Activated T-cell treated with anti-CD3 and anti-CD28 coated beads, Interleukin-2, amount 50 U/mL, for 24 hours (primary cell): ENCODE results near the gene NDUFS2.
"Not testable (repeated sequence)": the region's sequence is repeated elsewhere in the genome, so short reads cannot be mapped to it uniquely, and the experiment has no call there.

Experiments used
- DNase-seq: peaks from one replicate; pipeline ENCODE4 v3.0.0-alpha.2; 2020
- H3K27ac Mint-ChIP-seq: 2 replicates; pipeline ENCODE4 v1.8.0; 2020; ENCODE audit warnings: mild to moderate bottlenecking, mixed read lengths
- H3K27me3 Mint-ChIP-seq: 2 replicates; pipeline ENCODE4 v1.8.0; 2020; ENCODE audit warnings: mixed read lengths
- H3K36me3 Mint-ChIP-seq: 2 replicates; pipeline ENCODE4 v1.8.0; 2020; ENCODE audit warnings: low read depth, mixed read lengths
- H3K4me1 Mint-ChIP-seq: 2 replicates; pipeline ENCODE4 v1.8.0; 2020; ENCODE audit warnings: low read depth, mixed read lengths
- H3K4me3 Mint-ChIP-seq: 2 replicates; pipeline ENCODE4 v1.8.0; 2020; ENCODE audit warnings: mild to moderate bottlenecking, moderate library complexity, mixed read lengths
- H3K9me3 Mint-ChIP-seq: 2 replicates; pipeline ENCODE4 v1.8.0; 2020; ENCODE audit warnings: mixed read lengths

The NDUFS2 gene

DNA sequence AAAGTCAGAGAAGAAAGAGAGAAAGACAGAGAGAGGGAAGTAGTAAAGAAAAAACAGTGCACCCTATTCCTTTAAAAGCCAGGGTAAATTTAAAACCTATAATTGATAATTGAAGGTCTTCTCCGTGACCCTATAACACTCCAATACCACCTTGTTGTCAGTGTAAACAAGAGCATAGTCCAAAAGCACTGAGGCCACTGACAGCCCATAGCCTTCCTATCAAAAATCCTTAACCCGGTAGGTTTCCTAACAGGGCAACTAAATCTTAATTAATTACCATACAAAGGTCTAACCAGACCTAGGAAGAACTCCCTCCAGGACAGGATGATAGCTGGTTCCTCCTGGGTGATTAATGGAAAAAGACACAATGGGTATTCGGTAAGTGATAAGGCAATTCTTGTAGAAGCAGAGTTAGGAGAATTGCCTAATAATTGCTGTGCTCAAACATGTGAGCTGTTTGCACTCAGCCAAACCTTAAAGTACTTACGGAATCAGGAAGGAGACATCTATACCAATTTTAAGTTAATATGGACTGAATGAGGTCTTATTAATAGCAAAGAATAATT, 53.9 kb downstream of the NDUFS2 start:
- Mint-ChIP-seq H3K9me3 (peaks cover 12% of the 10 kb centered on the region), H3K36me3 (peaks cover 12% of the 10 kb centered on the region), H3K27me3 (peaks cover 45% of the 10 kb centered on the region)
- not testable (repeated sequence) for DNase-seq, H3K4me3 Mint-ChIP-seq, H3K4me1 Mint-ChIP-seq, H3K27ac Mint-ChIP-seq

DNA sequence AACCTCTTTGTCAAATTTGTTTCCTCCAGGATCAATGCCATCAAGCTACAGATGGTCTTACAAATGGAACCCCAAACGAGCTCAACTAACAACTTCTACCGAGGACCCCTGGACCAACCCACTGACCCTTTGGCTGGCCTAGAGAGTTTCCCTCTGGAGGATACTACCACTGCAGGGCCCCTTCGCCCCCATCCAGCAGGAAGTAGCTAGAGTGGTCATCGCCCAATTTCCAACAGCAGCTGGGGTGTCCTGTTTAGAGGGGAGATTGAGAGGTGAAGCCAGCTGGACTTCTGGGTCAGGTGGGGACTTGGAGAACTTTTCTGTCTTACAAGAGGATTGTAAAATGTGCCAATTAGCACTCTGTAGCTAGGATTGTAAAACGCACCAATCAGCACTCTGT, 54.9 kb downstream of the NDUFS2 start:
- not testable (repeated sequence) for H3K4me1 Mint-ChIP-seq, H3K27ac Mint-ChIP-seq, H3K4me3 Mint-ChIP-seq, DNase-seq
- peaks cover 12% of the 10 kb centered on the region for H3K9me3 Mint-ChIP-seq
- peaks cover 12% of the 10 kb centered on the region for H3K36me3 Mint-ChIP-seq
- H3K27me3 Mint-ChIP-seq = peaks cover 55% of the 10 kb centered on the region

DNA sequence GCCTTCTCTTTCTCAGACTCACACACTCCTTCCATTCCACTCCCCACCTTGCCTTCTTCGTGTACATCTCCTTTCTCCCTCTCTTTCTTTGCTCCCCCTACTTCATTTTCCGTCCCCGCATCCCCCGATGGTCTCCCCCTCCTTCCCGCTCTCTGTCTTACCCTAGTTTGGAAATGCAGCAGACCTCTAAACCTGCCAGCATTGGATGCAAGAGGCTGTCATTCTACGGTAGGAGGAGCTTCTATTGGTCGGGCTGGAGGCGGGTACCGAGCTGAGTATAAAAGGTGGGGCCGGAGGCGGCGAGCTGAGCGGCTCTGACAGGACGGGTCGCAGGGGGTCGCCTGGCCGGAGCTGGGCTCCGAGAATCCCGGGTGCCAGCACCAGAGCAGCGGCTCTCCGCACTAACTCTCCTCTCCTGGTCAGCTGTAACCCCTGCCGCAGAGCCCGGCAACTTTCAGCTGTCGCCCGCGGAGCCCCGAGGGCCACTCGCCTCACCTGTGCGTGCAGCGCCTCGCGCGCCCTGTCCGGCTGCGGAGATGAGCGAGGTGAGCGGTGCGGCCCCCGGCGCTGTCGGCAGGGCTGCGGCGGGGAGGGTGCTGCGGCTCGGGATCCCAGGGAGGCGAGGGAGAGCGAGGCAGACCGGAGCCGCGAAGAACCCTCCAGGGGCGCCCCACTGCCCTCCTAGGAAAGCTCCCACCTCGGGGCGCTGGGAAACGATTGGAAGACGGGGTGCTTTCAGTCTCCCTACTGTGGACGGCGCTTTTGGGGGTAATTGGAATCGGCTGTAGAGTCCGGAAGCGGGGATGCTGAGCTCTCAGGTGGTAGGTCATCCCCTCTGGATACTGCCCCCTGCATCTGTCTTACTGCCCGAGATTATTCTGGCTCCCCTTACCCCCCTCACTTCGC, 56.5 kb downstream of the NDUFS2 start, which contains the start of gene PCP4L1:
PCP4L1 (plus strand) TSS at position 307 of the 906 bp plus-strand sequence; CDS start at position 537, 230 bp downstream.
- Mint-ChIP-seq H3K27me3 (peaks cover 58% of the 10 kb centered on the region), H3K4me3 (peak within 1 kb of the TSS; percentile 42), H3K27ac (no peak within 1 kb of the TSS), H3K9me3 (peaks cover 12% of the 10 kb centered on the region), H3K4me1 (peaks cover 9% of the 10 kb centered on the region), H3K36me3 (peaks cover 12% of the 10 kb centered on the region)
- peak; percentile 60 for DNase-seq

DNA sequence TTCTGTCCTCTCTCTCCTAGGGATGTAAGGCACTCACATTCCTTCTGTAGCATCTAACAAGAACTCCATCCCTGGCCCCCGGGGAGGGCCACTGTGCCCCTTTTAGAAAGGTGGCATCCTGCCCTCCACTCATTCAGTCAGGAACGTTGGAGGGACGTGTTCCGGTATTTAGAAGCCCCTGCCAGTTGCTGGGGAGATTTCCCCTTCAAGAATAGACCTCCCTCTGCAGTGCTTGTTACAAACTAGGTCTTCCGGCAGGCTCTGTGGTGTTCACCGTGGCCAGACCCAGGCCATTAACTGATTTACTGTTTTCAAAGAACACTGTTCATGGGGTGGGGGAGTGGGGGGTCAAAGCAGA, 57.2 kb downstream of the NDUFS2 start:
- peaks cover 9% of the 10 kb centered on the region for H3K4me1 Mint-ChIP-seq
- H3K27me3 Mint-ChIP-seq = peaks cover 58% of the 10 kb centered on the region
- H3K4me3 Mint-ChIP-seq = peak overlapping the region; percentile 42
- peaks cover 12% of the 10 kb centered on the region for H3K36me3 Mint-ChIP-seq
- no peak overlapping the region for H3K27ac Mint-ChIP-seq
- peaks cover 12% of the 10 kb centered on the region for H3K9me3 Mint-ChIP-seq
- DNase-seq = no peak

DNA sequence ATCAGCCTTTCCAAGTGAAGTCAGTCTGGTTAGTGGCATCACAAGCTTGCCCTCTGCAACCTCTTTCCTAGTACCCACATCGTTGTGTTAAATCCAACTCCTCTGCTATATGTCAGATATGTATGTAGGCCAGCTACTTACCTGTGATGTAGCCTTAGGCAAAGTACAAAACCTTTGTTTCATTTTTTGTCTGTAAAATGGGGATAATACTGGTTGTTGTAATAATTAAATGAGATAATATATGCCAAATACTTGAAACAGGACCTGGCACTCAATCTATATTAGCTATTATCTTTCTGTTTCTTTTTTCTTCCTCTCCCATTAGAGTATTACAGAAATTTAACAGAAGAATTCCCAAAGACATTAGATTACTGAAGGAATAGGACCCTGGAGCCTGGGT, 57.6 kb downstream of the NDUFS2 start:
- H3K4me1 Mint-ChIP-seq = peaks cover 9% of the 10 kb centered on the region
- H3K27ac Mint-ChIP-seq = no peak overlapping the region
- H3K36me3 Mint-ChIP-seq = peaks cover 12% of the 10 kb centered on the region
- H3K27me3 Mint-ChIP-seq = peaks cover 61% of the 10 kb centered on the region
- no peak overlapping the region for H3K4me3 Mint-ChIP-seq
- DNase-seq = no peak
- H3K9me3 Mint-ChIP-seq = peaks cover 12% of the 10 kb centered on the region

DNA sequence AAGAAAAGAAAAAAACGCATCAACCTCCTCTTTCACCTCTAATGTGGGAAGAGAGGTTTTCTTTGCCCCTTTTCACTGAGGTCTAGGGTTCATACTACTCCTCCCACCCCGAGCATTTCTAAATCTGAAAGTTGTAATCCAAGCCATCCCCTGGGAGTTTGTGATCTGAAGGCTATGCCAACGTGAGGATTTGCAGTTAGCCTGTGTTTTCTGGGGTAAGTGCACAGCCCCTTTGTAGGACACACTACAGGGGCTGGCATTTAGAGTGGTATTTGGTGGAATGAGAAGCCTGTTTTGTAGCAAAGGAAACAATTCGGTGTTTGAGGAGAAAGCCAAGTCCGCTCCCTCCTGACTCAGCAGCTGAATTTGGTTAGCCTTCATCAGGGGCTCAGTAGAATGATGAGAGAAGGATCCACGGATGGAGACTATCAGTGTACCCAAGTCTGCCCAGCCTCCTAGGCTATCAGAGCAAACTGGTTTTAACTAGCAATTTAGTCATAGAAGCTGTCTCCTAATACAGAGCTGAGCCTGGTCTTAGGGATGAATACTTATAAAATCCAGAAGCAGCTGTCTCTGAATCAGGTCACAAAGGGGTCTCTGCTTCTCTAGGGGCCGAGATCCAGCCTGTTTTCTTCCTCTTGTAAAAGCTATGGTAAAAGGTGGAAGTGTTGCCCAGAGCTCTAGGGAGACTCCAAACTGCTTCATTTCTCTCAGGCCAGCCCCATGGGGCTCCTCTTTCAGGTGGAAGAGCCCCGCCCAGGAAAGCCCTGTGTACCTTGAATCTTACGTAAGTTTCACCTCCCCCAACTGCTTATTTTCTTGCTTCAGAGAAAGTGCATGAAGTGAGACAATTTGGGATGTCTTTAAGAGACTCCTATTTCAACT, 58.5 kb downstream of the NDUFS2 start:
- no peak for DNase-seq
- peaks cover 12% of the 10 kb centered on the region for H3K9me3 Mint-ChIP-seq
- no peak overlapping the region for H3K27ac Mint-ChIP-seq
- peaks cover 12% of the 10 kb centered on the region for H3K36me3 Mint-ChIP-seq
- no peak overlapping the region for H3K4me3 Mint-ChIP-seq
- peaks cover 9% of the 10 kb centered on the region for H3K4me1 Mint-ChIP-seq
- H3K27me3 Mint-ChIP-seq = peaks cover 67% of the 10 kb centered on the region

DNA sequence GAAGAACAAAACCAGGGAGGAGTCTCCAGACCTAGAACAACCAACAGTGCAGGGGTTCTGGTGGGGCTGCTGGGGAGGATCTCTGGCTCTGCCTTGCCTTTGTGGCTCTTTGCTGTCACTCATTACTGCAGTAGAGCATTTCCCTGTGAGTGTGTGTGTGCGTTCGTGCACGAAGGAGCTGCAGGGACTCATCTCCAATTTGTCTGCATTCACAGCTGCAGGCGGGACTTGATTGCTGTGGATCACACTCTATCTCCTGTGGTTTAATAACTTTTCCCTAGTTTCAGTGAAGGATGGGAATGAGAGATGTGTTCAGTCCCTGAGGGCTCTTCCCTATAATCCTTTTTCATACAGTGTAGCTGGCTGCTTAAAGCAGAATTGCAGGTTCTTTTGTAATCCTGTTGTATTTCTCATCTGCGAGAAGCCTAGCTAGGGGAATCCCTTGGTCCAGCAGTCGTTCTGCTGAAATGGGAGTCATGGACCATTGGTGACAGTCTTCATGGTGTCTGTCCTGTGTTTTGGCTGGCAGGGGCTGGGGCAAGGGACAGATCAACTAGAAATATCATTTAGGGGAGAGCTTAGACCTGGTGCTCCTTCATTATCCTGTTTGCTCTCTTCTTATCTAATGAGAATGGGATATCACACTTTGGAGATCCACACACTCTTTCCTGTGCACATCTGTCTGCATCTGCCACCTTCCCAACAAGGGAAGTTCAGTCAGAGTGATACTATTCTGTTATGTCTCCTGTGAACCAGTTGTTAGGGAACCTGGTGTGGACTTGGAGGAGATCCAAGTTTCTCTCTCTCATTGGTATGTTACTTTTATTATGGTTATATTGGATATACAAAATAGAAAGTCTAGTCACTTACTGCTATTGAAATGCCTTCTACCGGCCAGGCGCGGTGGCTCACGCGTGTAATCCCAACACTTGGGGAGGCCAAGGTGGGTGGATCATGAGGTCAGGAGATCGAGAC, 59.4 kb downstream of the NDUFS2 start:
- Mint-ChIP-seq H3K4me3 (no peak overlapping the region), H3K27ac (no peak overlapping the region), H3K4me1 (peaks cover 9% of the 10 kb centered on the region)

More for the DNA sequence above, 59.4 kb downstream of the NDUFS2 start:
- H3K9me3 Mint-ChIP-seq = peaks cover 12% of the 10 kb centered on the region
- no peak for DNase-seq
- H3K36me3 Mint-ChIP-seq = peaks cover 12% of the 10 kb centered on the region
- H3K27me3 Mint-ChIP-seq = peaks cover 73% of the 10 kb centered on the region
